Astrocyte of the cerebellum (primary cell): ENCODE results near the gene MPZL1.

Source experiments
- DNase-seq: peaks from one replicate; pipeline ENCODE4 v3.0.0-alpha.2; 2011; ENCODE audit warnings: low read depth
- H3K4me3 ChIP-seq: 2 replicates; pipeline ENCODE4 v1.5.1; 2011; ENCODE audit warnings: mild to moderate bottlenecking, low read depth, low read length, moderate library complexity
- in situ Hi-C: cut with HindIII; loops from 2 replicates; pipeline ENCODE4 v1.10.0; 2017; ENCODE audit warnings: low sequenced_read_pairs
- TF ChIP-seq, protein P1 (sequence below): IDR thresholded peaks from 2 replicates; pipeline ENCODE4 v1.5.1; 2012; ENCODE audit warnings: low read length, low read depth, moderate library complexity, mild to moderate bottlenecking; ENCODE audit errors: missing control alignments

MPZL1 gene

DNA sequence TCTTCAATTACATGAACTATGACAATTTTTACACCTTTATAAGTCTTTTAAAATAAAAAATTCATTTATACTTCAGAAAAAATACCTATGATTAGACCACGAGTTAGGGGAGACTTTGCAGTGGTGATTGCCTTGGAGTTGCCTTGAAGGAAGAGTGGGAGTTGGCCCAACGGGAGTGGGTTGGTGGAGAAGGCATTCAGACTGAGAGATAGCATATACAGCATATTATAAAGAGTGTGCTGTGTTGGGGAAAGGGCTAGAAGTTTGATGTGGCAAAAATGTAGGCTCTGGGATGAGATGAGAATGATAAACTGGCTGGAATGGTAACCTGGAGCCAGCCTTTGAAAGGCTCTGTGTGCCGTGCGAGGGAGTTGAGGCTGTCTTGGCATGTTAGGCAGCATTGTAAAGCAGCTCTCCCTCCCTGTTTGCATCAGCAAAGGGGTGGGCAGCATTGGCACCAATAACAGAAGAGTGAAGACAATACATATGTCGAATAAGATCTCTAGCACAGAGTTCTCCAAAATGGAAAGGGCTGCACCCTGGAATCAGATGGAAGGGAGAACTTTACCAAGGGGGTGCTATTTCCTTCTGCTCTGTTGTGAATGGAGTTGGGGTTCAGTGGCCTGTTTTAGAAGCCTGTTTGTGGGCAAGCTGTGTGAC lies 24.4 kb downstream of the MPZL1 start:
- in situ Hi-C loops: no loop called here
- no peak overlapping the region for H3K4me3 ChIP-seq
- TF ChIP-seq, protein P1, sequence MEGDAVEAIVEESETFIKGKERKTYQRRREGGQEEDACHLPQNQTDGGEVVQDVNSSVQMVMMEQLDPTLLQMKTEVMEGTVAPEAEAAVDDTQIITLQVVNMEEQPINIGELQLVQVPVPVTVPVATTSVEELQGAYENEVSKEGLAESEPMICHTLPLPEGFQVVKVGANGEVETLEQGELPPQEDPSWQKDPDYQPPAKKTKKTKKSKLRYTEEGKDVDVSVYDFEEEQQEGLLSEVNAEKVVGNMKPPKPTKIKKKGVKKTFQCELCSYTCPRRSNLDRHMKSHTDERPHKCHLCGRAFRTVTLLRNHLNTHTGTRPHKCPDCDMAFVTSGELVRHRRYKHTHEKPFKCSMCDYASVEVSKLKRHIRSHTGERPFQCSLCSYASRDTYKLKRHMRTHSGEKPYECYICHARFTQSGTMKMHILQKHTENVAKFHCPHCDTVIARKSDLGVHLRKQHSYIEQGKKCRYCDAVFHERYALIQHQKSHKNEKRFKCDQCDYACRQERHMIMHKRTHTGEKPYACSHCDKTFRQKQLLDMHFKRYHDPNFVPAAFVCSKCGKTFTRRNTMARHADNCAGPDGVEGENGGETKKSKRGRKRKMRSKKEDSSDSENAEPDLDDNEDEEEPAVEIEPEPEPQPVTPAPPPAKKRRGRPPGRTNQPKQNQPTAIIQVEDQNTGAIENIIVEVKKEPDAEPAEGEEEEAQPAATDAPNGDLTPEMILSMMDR: no peak
- no peak for DNase-seq

DNA sequence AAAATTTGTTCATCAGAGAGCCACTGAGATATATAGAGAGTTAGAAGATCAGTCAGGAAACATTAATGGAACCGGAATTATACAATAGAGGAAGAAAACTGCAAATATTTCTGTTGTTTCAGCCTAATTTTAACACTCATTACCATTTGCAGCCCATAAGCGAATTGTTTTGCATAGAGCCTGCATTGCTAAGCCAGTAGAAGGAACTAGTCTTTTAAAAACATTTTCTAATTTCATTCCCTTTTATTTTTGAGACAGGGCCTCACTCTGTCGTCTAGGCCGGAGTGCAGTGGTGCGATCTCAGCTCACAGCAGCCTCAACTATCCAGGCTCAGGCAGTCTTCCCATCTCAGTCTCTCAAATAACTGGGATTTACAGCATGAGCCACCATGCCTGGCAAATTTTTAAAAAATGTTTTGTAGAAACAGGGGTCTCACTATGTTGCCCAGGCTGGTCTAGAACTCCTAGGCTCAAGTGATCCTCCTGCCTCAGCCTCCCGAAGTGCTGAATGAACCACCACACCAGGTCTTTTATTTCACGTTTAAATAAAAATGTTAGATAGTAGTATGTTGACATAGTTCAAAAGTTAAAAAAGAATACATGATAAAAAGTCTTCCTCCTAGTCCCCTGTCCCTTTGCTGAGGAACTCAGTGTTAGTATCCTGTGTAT lies 25.3 kb downstream of the MPZL1 start:
- no peak overlapping the region for H3K4me3 ChIP-seq
- TF ChIP-seq, protein P1: no peak
- in situ Hi-C loops: no loop called here
- DNase-seq: no peak

DNA sequence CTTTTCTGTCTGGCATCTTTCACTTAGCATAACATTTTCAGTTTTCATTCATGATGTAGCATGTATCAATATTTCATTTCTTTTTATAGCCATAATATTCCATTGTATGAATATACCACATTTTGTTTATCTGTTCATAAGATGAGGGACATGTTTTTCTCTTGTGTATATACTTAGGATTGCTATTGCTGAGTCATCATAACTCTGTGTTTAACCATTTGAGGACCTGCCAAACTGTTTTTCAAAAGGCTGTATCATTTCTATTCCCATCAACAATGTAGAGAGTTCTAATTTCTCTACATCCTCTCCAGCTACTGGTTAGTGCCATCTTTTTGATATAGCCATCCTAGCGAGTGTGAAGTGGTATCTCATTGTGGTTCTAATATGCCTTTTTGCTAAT lies 26.2 kb downstream of the MPZL1 start:
- no peak for DNase-seq
- H3K4me3 ChIP-seq: no peak overlapping the region
- TF ChIP-seq, protein P1: no peak
- in situ Hi-C loops: no loop called here

DNA sequence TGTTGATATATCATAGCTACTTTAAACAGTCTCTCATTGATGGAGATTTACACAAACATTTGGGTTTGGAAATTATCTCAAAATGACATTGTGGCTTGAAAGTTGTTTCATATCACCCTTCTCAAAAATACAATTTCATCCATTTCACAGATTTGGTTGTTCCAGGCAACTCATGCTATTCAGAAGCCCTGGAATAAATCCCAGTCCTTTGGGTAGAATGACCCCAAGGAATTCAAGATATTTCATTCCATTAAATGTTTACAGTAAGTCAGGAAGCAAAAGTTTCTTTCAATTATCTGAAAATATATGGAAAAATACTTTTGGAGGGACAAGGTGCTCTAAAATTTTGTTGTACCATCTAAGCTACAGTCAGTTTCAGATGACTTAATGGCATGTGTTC lies 27.1 kb downstream of the MPZL1 start:
- in situ Hi-C loops: no loop called here
- TF ChIP-seq, protein P1: no peak
- peak; percentile 50 for DNase-seq
- no peak overlapping the region for H3K4me3 ChIP-seq

DNA sequence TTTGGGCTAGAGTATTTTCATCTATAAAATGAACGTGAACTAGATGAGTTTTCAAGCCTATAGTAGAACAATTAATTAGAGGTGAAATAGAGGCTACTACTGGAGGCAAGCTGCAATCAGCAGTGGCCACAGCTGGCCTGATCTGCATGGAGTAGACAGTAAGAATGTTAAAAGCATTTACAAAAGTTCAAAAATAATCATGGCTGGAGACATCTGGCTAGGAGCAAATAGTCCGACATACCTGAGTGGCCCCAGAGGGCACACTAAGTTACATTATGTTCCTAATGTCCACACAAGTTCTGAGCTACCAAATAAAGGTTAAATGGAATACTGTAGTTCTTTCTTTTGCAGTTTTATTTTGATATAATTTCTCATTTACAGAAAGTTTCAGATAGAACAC lies 28.0 kb downstream of the MPZL1 start:
- no peak for DNase-seq
- TF ChIP-seq, protein P1: no peak
- no peak overlapping the region for H3K4me3 ChIP-seq
- in situ Hi-C loops: no loop called here

DNA sequence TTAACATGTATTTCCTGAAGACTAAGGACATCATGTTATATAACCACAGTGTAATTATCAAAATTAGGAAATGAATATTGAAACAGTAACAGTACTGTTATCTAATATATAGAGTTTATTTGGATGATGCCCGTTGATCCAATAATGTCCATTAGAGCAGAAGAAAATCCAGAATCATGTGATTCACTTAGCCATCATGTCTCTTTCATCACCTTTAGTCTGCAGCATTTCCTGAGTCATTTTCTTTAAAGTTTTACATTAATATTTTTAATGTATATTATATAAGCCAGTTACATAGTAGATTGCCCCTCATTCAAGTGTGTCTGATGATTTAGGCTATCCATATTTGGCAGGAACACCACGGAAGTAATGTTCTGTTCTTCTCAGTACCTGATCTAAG lies 28.9 kb downstream of the MPZL1 start:
- DNase-seq: no peak
- TF ChIP-seq, protein P1: no peak
- H3K4me3 ChIP-seq: no peak overlapping the region
- in situ Hi-C loops: no loop called here
